Measurements from ENCODE around the gene ZNF354B.
"Not testable (repeated sequence)": the region's sequence is repeated elsewhere in the genome, so short reads cannot be mapped to it uniquely, and the experiment has no call there.

The ZNF354B gene

DNA sequence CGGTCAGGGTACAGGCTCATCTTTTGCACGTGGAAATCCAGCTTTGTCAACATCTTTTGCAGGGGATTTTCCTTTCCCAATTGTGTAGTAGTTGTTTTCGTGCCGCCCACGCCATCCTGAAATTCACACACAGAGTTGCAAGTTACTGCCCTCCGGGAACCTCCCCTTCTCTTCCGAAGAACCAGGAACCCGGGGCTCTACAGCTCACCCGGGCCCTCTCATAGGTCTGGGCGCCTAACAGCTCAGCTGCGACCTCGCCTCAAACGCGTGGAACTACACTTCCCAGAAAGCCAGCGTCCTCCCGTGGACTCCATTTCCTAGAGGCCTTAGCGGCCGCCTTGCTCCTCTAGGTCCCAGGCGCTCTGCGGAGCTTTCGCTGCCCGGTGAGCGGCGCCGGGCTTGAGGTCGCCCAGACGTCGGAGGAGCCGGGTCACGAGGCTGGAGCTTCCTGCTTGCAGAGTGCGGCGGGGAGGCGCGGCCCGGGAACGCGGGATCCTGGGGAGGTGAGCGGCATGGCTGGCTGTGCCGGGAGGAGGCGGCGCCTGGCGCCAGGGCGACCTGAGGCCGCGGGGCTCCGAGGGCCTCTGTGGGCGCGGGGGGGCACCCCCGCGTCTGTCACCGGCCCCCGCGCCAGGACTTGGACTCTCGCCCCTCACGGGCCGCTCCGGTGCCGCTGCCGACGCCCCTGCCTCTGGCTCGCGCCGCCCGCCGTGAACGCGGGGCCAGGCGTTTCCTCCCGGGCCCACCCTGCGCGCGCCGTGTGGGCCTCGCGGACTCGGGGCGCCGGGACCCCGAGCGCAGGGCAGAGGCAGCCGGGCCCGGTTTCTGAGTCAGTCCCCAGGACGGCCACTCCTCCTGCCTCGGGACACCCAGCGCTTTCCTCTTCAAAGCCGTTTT lies at the start of gene ZNF354B:
Gene ZNF354B (plus strand): TSS at position 329 of the 897 bp plus-strand sequence. CDS start 1,095 bp downstream, outside the sequence.
- ATAC-seq (replicated peaks) (peak; percentile 98 to 99), DNase-seq (peak; percentile 85)
- Mint-ChIP-seq H3K4me1 (peaks cover 14 to 25% of the 10 kb centered on the region in 2 donors), H3K9me3 (peaks cover 0 to 1% of the 10 kb centered on the region in 2 donors), H3K36me3 (peaks cover 10 to 17% of the 10 kb centered on the region in 2 donors), H3K27me3 (peaks cover 0 to 9% of the 10 kb centered on the region in 2 donors), H3K27ac (peak within 1 kb of the TSS; percentile 95), H3K4me3 (peak within 1 kb of the TSS; percentile 95)

DNA sequence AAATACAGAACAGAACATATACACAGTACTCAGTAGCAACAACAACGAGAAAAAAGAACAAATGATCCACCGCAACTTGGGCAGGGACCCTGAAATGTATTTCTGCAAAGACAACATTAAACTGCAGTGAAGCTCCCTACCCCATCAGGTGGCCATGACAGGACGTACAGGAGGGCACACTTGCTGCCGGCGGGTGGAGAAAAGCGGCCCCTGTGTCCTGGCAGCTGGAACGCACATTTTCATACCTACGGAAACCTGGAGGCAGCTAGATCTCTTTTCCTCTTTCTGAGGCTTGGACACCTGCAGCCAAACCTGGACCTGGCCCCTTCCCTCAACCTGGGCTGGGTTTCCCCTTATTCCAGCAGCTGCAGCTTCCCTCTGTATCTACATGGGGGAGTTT lies 42.2 kb upstream of the ZNF354B start:
- H3K36me3 Mint-ChIP-seq: no peaks in the 10 kb centered on the region
- no peaks in the 10 kb centered on the region for H3K4me1 Mint-ChIP-seq
- H3K4me3 Mint-ChIP-seq: no peak overlapping the region
- H3K27me3 Mint-ChIP-seq: peaks cover 6% of the 10 kb centered on the region in 2 donors
- no peak for ATAC-seq (replicated peaks)
- H3K27ac Mint-ChIP-seq: no peak overlapping the region
- no peaks in the 10 kb centered on the region for H3K9me3 Mint-ChIP-seq
- no peak for DNase-seq

DNA sequence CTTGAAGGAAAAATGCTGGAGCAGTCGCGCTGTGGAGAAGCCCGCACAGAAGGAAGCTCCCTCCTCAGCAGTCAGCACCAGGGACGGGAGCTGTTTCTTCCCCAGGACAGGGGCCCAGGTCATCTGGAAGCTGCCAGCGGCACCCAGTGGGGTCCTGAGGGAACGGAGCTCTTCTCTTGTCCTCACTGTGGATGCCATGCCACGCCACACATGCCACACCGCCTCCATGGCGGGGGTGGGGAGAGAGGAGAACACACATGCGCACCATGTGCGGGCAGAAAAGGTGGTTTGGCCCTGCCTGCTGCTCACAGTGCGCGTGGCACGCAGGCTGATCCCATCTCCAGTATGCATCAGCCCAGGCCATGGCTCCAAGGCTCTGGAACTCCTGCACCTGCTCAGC lies 41.7 kb upstream of the ZNF354B start:
- H3K27ac Mint-ChIP-seq: no peak overlapping the region
- peaks cover 6% of the 10 kb centered on the region in 2 donors for H3K27me3 Mint-ChIP-seq
- H3K36me3 Mint-ChIP-seq: no peaks in the 10 kb centered on the region
- no peak for DNase-seq
- no peaks in the 10 kb centered on the region for H3K4me1 Mint-ChIP-seq
- ATAC-seq (replicated peaks): no peak
- no peak overlapping the region for H3K4me3 Mint-ChIP-seq
- H3K9me3 Mint-ChIP-seq: no peaks in the 10 kb centered on the region

GRCh38 chr5:178820001-178820400 lies 39.8 kb upstream of the ZNF354B start:
- H3K27ac Mint-ChIP-seq: no peak overlapping the region
- ATAC-seq (replicated peaks) (no peak), DNase-seq (no peak)
- no peaks in the 10 kb centered on the region for H3K4me1 Mint-ChIP-seq
- peaks cover 6% of the 10 kb centered on the region in 2 donors for H3K27me3 Mint-ChIP-seq
- H3K36me3 Mint-ChIP-seq: no peaks in the 10 kb centered on the region
- no peaks in the 10 kb centered on the region for H3K9me3 Mint-ChIP-seq
- no peak overlapping the region for H3K4me3 Mint-ChIP-seq

- H3K27me3 Mint-ChIP-seq: peaks cover 0 to 11% of the 10 kb centered on the region in 2 donors
- DNase-seq (no peak), ATAC-seq (replicated peaks) (no peak)
- no peaks in the 10 kb centered on the region for H3K36me3 Mint-ChIP-seq
- no peaks in the 10 kb centered on the region for H3K4me1 Mint-ChIP-seq
- H3K27ac Mint-ChIP-seq: no peak overlapping the region
- H3K4me3 Mint-ChIP-seq: no peak overlapping the region
- H3K9me3 Mint-ChIP-seq: no peaks in the 10 kb centered on the region
Measured at GRCh38 chr5:178825444-178825843, 34.3 kb upstream of the ZNF354B start.

GRCh38 chr5:178826216-178826615 lies 33.5 kb upstream of the ZNF354B start:
- Mint-ChIP-seq H3K4me3 (no peak overlapping the region), H3K4me1 (no peaks in the 10 kb centered on the region), H3K27ac (no peak overlapping the region), H3K27me3 (peaks cover 0 to 11% of the 10 kb centered on the region in 2 donors), H3K9me3 (no peaks in the 10 kb centered on the region), H3K36me3 (no peaks in the 10 kb centered on the region)
- DNase-seq (no peak), ATAC-seq (replicated peaks) (no peak)

DNA sequence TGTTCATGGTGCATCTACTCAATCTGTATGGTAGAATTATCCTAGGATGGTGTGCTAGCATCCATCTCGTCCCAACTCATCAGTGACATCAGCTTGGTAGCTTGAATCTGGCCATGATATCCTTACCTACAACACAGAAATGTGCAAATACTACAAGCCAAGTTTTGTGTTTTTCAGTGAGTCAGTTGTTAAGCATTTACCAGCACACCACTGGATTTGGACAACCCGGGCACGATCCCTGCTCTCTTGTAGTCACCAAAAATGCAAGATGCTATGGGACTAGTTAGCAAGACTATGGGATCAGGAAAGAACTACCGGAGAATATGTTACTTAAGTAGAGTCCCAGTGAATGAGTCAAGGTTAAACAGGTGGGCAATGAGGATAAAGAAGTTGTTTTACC lies 32.1 kb upstream of the ZNF354B start:
- peaks cover 3 to 4% of the 10 kb centered on the region in 2 donors for H3K9me3 Mint-ChIP-seq

GRCh38 chr5:178831049-178831448 lies 28.7 kb upstream of the ZNF354B start:
- Mint-ChIP-seq H3K36me3 (peaks cover 2 to 3% of the 10 kb centered on the region in 2 donors), H3K4me1 (no peaks in the 10 kb centered on the region), H3K27me3 (peaks cover 4 to 14% of the 10 kb centered on the region in 2 donors), H3K27ac (no peak overlapping the region), H3K4me3 (no peak overlapping the region), H3K9me3 (peaks cover 6 to 9% of the 10 kb centered on the region in 2 donors)
- DNase-seq (no peak), ATAC-seq (replicated peaks) (no peak)

More for the DNA sequence above, 32.1 kb upstream of the ZNF354B start:
- ATAC-seq (replicated peaks): no peak
- Mint-ChIP-seq H3K27ac (no peak overlapping the region), H3K36me3 (peaks cover 0 to 1% of the 10 kb centered on the region in 2 donors), H3K27me3 (peaks cover 0 to 12% of the 10 kb centered on the region in 2 donors), H3K4me1 (no peaks in the 10 kb centered on the region), H3K4me3 (no peak overlapping the region)
- DNase-seq: no peak

DNA sequence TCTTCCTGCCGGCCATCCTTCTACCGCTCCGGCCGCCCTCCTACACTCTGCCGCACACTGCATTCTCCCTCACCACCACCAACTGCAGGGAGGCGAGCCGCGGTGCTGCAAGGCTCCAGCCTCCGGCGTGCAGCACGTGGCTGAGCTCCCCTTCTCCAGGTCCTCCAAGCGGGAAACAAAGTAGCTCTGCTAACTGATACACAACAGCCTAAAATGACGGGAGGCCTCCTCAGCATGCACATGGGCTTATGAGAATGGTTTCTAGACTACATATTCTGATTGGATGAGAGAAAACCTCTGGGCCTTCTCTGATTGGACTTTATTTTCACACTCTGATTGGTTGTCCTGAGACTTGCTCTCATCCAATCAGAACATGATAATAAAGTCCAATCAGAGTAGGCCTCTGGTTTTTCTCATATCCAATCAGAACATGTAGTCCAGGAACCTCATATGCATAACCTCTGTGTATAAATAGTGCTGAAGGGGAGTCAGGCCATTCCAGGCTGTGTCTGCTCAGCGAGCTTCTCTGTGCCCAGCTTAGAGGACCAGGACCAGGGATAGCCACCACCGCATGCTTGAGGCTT lies 27.0 kb upstream of the ZNF354B start:
- Mint-ChIP-seq H3K36me3 (peaks cover 2 to 3% of the 10 kb centered on the region in 2 donors), H3K27ac (no peak overlapping the region), H3K9me3 (peaks cover 6 to 9% of the 10 kb centered on the region in 2 donors), H3K4me1 (no peaks in the 10 kb centered on the region), H3K27me3 (peaks cover 8 to 17% of the 10 kb centered on the region in 2 donors), H3K4me3 (no peak overlapping the region)
- no peak for ATAC-seq (replicated peaks)
- no peak for DNase-seq

GRCh38 chr5:178836628-178837027 lies 23.1 kb upstream of the ZNF354B start:
- Mint-ChIP-seq H3K27ac (no peak overlapping the region), H3K36me3 (peaks cover 2 to 3% of the 10 kb centered on the region in 2 donors), H3K9me3 (peaks cover 6 to 9% of the 10 kb centered on the region in 2 donors), H3K4me3 (no peak overlapping the region), H3K4me1 (no peaks in the 10 kb centered on the region), H3K27me3 (peaks cover 15 to 24% of the 10 kb centered on the region in 2 donors)
- DNase-seq (no peak), ATAC-seq (replicated peaks) (no peak)

DNA sequence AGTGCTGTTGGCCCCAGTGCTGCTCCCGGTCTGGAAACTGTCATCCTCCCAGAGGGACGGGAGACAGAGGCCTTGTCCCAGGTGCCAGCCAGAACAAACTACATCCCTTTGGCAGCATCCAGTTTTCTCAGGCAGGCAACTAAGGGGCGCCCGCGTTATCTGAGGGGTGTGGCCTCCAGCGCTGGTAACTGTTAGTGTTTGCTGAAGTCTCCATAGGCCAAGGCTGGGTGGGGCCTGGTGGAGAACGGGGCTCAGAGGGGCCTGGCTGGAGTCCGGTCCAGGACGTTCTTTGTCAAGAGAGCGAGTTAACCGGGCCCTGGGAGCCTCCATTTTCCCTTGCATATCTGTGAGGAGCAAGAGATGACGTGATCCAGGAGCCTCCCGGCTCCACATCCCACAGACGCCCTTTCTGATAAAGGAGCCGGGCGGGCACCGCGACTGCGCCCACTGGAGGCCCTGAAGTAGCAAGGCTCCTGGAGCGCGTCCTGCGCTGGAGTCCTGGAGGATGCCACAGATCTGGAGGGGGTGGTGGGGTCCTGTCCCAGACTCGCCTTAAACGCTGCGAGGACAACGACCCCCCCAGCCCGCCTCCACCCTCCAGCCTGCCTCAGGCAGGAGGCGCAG lies 20.9 kb upstream of the ZNF354B start:
- not testable (repeated sequence) for H3K36me3 Mint-ChIP-seq; DNase-seq; H3K9me3 Mint-ChIP-seq; H3K4me1 Mint-ChIP-seq; H3K27ac Mint-ChIP-seq; H3K4me3 Mint-ChIP-seq; ATAC-seq (replicated peaks)
- H3K27me3 Mint-ChIP-seq: peaks cover 11 to 15% of the 10 kb centered on the region in 2 donors

DNA sequence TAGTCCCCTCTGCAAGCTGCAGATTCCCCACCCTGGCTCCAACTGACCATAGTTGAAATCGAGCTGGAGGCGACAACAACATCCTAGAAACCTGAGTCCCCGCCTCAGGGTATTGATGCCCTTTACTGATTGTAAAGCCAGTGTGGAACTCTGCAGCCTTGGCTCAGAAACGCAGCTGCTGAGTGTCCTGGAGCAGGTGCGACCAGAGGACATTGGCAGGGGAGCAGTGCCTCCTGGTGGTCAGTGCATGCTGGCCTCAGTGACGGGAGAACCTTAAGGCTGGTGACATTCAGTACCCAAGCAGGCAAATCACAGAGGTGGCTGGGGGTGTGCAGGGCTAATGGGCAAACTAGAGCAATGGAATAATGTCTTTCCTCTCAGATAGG lies 20.4 kb upstream of the ZNF354B start:
- peak; percentile 23 for DNase-seq
- peaks cover 11 to 15% of the 10 kb centered on the region in 2 donors for H3K27me3 Mint-ChIP-seq
- H3K4me1 Mint-ChIP-seq: no peaks in the 10 kb centered on the region
- H3K9me3 Mint-ChIP-seq: no peaks in the 10 kb centered on the region
- H3K4me3 Mint-ChIP-seq: no peak overlapping the region
- no peaks in the 10 kb centered on the region for H3K36me3 Mint-ChIP-seq
- peak; percentile 72 to 93 for ATAC-seq (replicated peaks)
- H3K27ac Mint-ChIP-seq: no peak overlapping the region

DNA sequence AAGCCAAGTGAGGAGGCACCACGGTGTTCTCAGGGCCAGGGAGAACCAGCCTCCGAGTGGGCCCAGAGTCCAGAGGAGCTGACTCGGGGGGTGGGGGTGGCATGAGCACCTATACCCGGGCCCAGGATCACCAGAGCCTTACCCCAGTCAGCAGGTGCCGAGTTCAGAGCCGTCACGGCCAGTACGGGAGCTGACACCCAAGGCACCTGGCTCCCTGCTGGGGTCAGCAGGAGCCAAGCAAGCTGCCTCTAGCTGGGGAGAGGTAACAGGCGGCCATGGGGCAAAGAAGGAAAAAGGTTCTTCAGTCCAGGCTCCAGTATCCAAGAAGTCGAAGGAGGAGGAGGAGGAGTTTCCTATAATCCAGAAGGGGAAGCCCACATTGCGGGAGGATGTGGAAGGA lies 19.4 kb upstream of the ZNF354B start:
- H3K4me1 Mint-ChIP-seq; H3K36me3 Mint-ChIP-seq; H3K27ac Mint-ChIP-seq; ATAC-seq (replicated peaks); DNase-seq; H3K4me3 Mint-ChIP-seq; H3K9me3 Mint-ChIP-seq: not testable (repeated sequence)
- peaks cover 11 to 15% of the 10 kb centered on the region in 2 donors for H3K27me3 Mint-ChIP-seq

DNA sequence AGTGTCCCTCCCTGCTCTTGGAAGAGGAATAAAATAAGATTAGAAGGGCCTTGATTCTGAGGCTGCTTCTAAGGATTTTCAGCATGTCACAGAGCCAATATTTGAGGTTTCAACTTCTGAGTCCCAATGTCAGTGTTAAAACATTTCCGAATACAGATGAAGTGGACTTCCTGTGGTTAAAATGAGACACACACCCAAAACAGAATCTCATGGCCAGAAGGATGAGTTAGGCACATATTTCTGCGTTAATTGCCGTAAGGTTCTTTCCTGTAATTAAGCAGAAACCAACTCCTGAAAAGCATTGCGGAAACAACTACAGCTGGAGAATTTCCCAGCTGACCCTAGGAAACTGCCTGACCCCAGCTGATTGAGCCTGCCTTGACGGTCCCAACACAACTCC lies 10.4 kb upstream of the ZNF354B start:
- Mint-ChIP-seq H3K9me3 (peaks cover 0 to 2% of the 10 kb centered on the region in 2 donors), H3K4me1 (no peaks in the 10 kb centered on the region), H3K27ac (no peak overlapping the region), H3K36me3 (no peaks in the 10 kb centered on the region), H3K27me3 (peaks cover 20 to 26% of the 10 kb centered on the region in 2 donors), H3K4me3 (no peak overlapping the region)
- no peak for DNase-seq
- no peak for ATAC-seq (replicated peaks)

All from stimulated activated naive B cell treated with anti-CD40 and anti-IgM and Interleukin-4, amounts not matched to agents 10 μg/mL and 1 μg/mL and 100 μg/mL, for 72 hours (primary cell).